GM13976 (cell line): ENCODE data around the gene LRRFIP2.

Source experiments
- DNase-seq: peaks from one replicate; pipeline ENCODE4 v3.0.0; 2012; ENCODE audit warnings: low spot score
- CTCF ChIP-seq: IDR thresholded peaks from 2 replicates; pipeline ENCODE4 v1.5.1; 2012; ENCODE audit warnings: borderline replicate concordance, mild to moderate bottlenecking; ENCODE audit not compliant: insufficient read depth; ENCODE audit errors: extremely low read depth, missing control alignments, control extremely low read depth
- in situ Hi-C: fragments of 300-500 bp; cut with MboI; formaldehyde crosslinking; loops from one replicate; pipeline ENCODE4 v1.12.0; 2022; ENCODE audit warnings: low sequenced_read_pairs, mixed read lengths, inconsistent platforms; ENCODE audit not compliant: unreplicated experiment

LRRFIP2 gene

GRCh38 chr3:37179144-37179967, 5.0 kb upstream of the LRRFIP2 start:
- in situ Hi-C loops = no loop called here
- no peak for TF ChIP-seq CTCF
- no peak for DNase-seq

GRCh38 chr3:37173806-37174205, 576 bp downstream of the LRRFIP2 start:
- DNase-seq = no peak
- in situ Hi-C loops = no loop called here

GRCh38 chr3:37171144-37171543, 3.2 kb downstream of the LRRFIP2 start:
- no peak for DNase-seq
- TF ChIP-seq CTCF = no peak
- in situ Hi-C loops = no loop called here

More at GRCh38 chr3:37173806-37174205, 576 bp downstream of the LRRFIP2 start:
- no peak for TF ChIP-seq CTCF

- no peak for TF ChIP-seq CTCF
- no peak for DNase-seq
- in situ Hi-C loops = no loop called here
Observed at GRCh38 chr3:37170513-37170912, 3.9 kb downstream of the LRRFIP2 start.

GRCh38 chr3:37170060-37170459, 4.3 kb downstream of the LRRFIP2 start:
- TF ChIP-seq CTCF = no peak
- DNase-seq = no peak
- in situ Hi-C loops = no loop called here

GRCh38 chr3:37168896-37169295, 5.5 kb downstream of the LRRFIP2 start:
- no peak for TF ChIP-seq CTCF
- in situ Hi-C loops = no loop called here
- DNase-seq = no peak
